ENCODE data around the gene TLR2.

TLR2 gene, protein sequence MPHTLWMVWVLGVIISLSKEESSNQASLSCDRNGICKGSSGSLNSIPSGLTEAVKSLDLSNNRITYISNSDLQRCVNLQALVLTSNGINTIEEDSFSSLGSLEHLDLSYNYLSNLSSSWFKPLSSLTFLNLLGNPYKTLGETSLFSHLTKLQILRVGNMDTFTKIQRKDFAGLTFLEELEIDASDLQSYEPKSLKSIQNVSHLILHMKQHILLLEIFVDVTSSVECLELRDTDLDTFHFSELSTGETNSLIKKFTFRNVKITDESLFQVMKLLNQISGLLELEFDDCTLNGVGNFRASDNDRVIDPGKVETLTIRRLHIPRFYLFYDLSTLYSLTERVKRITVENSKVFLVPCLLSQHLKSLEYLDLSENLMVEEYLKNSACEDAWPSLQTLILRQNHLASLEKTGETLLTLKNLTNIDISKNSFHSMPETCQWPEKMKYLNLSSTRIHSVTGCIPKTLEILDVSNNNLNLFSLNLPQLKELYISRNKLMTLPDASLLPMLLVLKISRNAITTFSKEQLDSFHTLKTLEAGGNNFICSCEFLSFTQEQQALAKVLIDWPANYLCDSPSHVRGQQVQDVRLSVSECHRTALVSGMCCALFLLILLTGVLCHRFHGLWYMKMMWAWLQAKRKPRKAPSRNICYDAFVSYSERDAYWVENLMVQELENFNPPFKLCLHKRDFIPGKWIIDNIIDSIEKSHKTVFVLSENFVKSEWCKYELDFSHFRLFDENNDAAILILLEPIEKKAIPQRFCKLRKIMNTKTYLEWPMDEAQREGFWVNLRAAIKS

DNA sequence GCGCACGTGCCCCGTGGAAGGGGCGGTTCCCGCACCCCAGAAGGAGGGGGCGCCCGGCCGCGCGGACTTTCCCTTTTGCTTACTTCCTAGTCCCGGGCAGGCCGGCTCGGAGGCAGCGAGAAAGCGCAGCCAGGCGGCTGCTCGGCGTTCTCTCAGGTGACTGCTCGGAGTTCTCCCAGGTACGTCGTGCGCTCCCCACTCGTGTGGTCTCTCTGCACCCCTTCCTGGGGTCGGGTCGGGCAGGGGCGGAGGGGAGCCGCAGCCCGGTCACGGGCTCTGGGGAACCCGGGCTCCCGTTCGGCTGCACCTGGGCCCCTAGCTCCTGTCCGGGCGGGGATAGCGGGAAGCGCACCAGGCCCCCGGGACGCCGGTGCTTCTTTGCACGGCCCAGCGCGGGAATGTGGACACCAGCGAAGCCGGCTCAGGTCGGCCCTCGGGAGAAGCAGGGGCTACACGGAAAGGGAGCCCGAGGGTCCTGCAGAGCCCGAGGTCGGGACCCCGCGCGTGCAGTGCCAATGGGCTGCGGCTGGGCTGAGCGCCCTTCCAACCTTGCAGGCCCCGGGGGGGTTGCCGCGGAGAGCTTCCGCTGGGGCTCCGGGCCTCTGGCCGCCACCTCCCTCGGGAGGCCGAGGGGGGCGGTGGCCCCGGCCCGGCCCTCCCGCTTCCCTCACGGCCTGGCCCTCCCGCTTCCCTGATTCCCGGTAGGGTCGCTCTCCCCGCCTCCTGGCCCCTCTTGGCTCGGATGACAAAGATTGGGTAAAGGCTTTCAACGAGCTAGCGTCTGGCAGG, at the start of gene TLR2:
TLR2 (plus strand) TSS at position 99 of the 789 bp plus-strand sequence. CDS start 18,628 bp downstream, outside the sequence.
- DNase-seq: peak; percentile 78

DNA sequence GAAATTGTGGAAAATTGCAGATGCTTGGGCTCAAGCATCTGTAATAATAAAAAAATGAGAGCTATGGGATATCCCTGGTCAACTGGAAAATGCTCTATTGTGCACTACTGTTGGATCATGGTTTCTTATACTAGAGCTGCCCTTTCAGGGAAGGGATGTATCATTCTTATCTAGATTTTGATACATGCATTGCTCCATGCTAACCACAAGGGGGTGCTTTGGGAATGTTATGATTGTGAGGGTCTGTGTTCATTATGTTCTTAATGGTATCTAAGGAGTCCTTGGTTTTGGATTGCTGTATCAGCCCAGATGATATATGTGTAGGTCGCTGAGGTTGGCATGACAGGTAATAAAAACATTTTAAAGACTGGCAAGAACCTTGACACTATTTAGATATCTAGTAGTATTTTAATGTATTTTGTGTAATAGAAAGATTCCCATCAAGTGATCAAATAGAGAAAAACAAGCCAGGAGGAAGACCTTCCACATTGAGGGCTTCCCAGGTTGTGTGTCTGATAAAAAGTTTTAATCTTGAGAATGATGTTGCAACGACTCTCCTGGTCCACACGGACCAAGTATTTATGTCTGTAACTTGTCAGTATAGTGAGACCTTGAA, 49.2 kb upstream of the TLR2 start:
- no peak for DNase-seq

DNA sequence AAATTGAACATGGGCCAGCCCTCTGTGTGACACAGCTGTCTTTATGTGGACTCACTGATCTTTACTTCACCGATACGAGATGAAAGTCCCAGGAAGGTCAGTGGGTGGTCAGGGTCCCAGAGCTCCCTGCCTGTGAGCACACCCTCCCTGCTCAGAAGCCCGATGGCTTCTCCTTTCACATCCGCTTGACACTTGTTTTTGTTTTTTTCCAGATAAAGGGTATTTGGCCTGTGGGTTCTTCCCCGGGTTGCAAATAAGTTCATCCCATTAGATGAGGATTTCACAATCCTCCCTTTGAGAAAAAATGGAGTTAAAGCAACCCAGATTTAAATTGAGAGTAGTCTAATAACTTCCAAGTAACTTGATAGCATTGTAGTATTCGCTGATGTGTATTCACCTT, 48.2 kb upstream of the TLR2 start:
- no peak for DNase-seq

DNA sequence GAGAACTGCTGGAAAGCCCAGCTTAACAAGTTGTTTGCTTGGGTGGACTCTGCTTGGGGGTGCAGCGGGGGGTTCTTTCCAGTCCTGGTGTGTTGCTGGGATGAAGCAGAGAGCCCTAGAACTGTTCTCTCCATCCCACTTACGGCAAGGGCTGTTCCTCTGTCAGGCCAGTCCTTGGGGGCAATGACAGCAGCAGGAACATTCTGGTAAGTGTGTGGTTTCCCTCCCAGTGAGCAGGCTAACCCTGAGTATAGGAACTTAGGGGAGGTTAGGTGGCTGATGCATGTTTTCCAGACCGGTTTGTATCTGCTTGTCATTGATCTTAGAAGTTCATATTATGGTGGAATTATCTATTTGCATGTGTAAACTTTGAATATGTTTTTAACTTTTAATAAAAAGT, 46.9 kb upstream of the TLR2 start:
- no peak for DNase-seq

DNA sequence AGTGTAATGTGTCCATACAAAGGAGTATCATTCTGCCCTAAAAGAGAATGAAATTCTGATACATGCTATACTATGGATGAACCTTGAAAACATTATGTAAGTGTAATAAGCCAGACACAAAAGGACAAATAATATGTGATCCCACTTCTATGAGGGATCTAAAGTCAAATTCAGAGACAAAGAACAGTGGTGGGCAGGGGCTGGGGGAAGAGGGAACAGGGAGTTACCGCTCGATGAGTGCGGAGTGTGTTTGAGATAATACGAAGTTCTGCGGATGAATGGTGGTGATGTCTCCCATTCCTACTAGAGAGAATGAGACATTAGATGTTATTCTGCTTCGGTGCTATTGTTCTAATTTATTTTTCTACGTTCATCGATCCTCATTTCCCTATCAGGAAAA, 46.1 kb upstream of the TLR2 start:
- no peak for DNase-seq

DNA sequence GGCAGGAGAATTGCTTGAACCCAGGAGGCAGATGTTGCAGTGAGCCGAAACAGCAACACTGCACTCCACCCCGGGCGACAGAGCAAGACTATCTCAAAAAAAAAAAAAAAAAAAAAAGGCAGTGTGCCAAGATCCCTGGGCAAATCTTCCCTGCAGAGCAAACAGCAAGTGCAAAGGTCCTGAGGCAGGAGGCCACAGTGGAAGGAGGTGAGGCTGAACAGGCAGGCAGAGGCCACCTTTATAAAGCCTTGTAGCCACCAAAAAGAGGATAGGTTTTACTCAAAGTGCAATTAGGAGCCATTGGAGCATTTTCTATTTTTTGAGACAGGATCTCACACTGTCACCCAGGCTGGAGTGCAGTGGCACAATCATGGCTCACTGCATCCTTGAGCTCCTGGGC, 45.1 kb upstream of the TLR2 start:
- DNase-seq: no peak

DNA sequence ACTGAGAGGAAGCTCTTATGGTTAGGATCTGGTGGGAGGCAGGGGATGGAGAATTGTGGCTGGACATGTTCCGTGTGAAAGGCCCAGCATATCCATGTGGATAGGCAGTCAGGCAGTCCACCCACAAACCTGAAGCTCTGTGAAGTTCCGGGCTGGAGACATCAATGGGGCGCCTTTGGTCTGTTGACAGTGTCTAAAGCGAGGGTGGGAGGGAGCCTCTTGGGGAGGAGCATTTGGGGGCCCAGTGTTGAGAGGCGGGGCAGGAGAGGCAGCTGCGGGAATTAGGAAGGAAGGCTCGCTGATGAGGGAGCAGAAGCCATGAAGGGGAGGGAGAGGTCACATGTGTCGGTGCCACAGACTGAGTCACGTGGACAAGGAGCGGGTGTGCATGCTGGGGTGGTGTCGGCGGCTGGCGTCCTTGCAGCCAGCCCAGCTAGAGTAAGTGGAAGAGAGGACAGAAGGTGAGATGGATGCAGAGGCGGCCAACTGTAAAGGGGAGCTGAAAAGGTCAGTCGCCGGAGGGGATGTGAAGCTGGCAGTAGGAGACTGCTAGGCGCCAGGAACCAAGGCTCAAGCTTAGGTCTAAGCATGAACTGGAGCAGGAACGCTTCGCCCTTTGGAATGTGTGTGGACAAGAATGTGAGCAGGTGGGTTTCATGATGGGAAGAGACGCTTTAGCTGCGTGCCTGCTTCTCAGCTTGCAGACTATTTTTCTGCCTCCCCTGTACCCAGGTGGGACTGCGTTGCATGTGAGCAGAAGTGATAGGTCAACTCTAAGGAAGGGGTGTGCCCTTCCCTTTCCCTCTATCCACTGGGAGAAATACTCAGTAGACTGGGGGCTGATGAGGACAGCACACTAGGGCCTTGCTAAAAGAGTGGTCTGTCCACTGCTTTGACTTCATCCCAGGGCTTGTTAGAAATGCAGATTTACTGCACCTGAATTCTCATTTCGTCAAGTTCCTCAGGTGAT, 44.0 kb upstream of the TLR2 start:
- DNase-seq: no peak

DNA sequence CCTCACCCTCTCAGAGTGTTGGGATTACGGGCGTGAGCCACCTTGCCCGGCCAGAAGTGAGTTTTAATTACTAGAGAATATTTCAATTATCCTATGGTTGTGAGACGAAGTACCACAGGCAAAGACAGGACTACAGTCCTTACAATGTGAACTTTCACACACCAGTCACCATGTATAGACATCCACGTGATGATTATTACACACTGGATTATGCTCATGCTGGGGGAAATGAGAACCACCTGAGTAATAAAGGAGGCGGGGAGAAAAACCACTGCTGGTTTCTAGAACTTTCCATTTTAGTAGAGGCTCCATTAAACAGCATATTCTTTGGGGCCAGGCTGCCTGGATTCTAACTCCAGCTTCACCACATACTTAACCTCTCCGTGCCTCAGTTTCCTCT, 42.5 kb upstream of the TLR2 start:
- DNase-seq: no peak

DNA sequence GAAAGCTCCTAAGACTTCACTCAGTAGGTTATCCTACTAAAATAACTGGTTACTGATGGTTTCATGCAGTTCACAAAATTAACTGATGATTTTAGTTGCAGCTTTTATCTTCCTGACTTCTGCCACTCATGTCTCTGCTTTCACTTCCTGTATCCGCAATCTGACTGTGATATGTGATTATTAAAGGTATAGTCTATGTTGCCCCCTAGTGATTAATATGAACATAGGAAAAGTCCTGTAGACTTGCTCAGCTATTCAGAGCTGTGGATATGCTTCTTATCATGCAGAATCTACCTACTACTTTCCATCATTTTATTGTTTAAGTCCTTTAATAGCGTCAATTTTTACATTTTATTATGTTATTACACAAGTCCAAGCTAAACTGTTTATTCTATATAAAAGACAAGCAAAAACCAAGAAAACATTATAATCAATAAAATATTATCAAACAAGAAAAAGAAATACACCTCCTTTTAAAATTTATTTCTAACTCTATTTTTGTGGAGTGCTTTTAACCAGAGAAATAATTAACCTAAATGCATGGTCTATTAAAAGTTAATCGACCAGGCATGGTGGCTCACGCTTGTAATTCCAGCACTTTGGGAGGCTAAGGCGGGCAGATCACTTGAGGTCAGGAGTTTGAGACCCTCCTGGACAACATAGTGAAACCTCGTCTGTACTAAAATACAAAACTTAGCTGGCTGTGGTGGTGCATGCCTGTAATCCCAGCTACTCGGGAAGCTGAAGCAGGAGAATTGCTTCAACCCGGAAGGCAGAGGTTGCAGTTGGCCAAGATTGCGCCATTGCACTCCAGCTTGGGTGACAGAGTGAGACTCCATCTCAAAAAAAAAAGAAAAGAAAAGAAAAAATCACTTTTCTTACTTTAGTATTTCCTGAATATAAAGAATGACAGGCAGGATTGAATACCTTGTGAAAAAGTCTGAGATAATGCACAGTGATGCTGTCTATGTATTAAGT, 40.4 kb upstream of the TLR2 start:
- DNase-seq: no peak

DNA sequence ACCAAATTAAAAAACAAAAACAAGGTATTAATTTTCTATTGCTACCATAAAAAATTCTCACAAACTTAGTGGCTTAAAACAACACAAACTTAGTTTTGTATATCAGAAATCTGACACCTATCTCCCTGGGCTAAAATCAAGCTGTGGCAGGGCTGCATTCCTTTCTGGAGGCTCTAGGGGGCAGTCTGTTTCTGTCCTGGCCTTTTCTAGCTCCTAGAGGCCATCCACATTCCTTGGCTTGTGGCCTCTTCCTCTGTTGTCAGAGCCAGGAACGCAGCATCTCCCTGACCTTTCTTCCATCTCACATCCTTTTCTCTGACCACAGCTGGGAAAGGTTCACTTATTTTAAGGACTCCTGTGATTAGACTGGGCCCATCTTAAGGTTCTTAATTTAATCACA, 38.9 kb upstream of the TLR2 start:
- no peak for DNase-seq

DNA sequence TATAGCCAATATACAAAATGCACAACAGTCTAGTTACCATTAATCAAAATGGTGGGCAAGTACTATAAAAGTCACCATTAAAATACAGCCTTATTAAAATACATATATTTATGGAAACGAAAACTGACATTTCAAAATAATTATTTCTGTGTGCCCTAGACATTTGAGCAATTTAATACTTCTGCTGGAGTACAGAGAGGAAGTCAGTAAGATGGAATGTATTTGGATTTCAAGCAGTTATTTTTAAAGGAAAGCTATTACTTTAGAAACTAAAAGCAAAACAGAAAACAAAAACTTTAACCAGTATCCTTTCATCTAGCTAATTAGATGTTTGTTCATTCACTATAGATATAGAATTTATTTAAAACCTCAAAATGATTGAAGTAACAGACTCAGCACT, 37.8 kb upstream of the TLR2 start:
- no peak for DNase-seq

DNA sequence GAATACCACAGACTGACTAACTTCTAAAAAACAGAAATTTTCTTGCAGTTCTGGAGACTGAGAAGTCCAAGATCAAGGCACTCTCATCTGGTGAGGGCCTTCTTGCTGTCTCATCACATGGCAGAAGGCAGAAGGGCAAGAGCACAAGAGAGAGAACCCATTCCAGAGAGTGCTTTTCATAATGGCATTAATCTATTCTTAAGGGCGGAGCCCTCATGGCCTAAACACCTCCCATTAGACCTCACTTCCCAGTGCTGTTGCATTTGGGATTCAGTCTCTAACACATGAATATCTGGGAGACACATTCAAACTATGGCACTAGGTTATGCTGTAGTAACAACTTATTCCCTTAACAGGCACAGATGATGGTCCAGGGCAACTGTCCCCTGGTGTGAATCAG, 37.1 kb upstream of the TLR2 start:
- DNase-seq: no peak

DNA sequence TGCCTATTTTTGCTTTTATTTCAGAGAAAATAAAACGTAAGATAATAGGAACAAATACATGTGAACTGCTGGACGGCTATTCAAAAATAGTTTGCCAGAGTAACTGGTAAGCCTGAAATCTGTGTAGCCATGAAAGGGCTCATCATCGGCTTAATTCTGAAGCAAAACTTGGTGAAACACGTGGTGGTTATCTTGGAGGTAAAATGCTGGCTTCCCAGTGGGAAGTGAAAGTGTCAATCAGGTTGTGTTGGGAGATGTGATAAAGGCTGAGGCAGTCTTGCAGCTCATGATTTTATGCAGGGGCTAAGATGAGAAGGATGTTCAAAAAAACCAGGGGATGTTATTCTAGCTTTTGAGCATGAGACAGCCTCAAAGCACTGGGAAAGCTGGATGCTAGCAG, 36.1 kb upstream of the TLR2 start:
- no peak for DNase-seq

DNA sequence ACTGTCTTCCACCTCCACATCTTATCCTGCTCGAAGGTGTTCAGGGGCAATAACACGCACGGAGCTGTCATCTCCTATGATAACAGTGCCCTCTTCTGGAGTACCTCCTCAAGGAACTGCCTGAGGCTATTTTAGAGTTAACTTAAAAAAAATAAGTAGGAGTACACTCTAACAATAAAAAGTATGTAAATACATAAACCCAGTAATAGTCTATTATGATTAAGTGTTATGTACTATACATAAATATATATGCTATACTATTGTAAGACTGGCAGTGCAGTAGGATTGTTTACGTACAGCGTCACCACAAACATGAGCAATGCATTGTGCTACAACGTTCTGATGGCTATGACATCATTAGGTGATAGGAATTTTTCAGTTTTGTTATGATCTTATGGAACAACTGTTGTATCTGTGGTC, 34.5 kb upstream of the TLR2 start:
- DNase-seq: no peak

DNA sequence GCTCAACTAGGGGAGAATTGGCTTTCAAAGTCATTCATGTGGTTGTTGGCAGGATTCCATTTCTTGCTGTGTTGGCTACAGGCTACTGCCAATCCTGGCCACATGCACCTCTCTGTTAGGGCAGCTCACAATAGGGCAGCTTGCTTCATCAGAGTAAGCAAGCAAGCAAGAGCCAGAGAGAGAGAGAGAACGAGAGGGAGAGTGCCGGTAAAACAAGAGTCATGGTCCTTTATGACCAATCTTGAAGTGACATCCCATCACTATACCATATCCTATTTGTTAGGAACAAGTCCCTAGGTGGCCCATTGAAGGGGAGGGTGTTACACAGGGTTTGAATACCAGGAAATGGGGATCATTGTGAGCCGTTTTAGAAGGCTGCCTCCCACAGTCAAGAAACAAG, 33.0 kb upstream of the TLR2 start:
- DNase-seq: peak; percentile 26

DNA sequence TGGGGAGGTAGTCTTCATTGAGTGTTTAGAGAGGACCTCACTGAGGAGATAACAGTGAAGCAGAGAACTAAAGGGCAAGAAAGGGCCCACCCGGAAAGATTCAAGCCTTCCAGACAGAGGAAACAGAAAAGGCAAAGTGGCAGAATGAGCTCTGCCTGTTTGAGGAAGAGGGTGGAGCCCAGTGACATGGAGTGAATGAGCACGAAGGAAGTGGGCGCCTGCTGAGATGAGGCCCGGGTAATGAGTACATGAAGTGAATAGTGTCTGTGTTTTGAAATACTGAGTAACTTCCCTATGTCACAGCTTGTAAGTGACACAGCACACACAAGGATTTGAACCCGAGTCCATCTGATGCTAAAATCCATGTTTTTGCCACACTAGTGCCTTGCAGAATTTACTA, 32.5 kb upstream of the TLR2 start:
- DNase-seq: peak; percentile 77

DNA sequence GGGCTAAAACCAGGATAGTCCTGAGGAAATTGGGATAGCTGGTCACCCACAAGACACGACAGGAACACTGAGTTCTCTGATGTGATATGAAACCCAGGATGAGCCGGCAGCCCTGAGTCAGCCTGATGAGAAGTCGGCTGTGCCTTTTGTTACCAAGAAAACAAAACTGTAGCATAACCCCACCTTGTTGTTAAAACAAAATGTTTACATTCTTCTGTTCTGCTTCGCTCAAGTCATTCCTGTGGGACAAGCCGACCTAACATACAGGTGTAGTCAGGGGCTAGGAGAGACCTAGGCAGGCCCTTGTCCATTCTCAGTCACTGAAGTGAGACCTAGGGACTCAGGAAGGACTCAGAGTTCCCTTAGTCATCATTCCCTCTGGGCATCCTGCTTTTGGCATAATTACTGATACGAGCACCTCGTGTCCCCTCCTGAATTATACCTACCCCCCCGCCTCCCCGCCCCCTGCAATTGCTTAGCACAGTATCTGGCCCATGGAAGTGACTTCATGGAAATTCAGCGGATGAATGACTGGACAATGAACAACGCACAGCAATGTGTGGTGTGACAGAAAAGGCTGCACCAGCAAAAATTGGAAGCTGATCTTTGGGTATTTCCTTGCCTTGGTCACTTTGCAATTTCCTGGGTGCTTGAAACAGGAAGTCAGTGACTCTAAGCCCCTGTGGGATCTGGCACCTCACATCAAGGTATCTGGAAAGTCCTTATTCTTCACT, 31.9 kb upstream of the TLR2 start:
- DNase-seq: peak; percentile 71

DNA sequence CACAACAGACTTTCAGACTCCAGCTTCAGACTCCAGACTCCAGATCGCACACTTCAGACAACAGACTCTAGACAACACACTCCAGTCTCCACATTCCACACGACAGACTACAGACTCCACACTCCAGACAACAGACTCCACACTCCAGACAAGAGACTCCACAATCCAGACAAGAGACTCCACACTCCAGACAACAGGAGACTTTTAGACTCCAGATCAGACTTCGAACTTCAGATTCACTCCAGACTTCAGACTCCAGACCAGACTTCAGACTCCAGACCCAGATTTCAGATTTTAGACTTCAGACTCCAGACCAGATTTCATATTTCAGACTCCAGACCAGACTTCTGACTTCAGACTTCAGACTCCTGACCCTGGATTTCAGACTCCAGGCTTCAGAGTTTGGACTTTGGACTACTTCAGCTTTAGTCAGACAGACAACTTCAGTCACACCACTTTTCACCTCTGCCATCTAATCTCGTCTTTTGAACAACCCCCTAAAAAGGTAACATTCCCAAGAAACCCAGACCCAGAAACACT, 29.0 kb upstream of the TLR2 start:
- DNase-seq: no peak

DNA sequence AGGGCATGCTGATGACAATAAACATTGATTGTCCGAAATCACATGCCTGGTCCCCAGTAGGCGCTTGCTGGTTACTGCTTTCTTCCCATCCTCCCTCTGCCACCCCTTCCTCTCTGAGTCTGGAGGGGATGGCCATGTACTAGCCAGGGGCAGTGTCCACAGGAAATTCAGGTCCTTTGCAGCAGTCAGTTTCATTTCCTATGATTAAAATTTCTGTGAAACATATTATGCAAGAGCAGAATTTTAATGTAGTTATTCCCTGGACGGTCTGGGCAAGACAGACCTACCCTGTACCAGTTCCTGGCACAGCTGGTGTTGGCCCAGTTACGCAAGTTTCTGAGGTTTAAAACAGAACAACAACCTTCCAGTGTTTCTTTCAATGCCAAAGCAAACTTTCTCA, 28.2 kb upstream of the TLR2 start:
- DNase-seq: peak; percentile 63
